MCF 10A (cell line): ENCODE results near the gene MACROD1. TPM values are rescaled to one million over a fixed set of nuclear protein-coding genes. Genes with fewer than 3 reads are reported as not detected.

Experiments used
- BruUV-seq: library from RNA; stranded (reverse); fragments of 400-500 nt; replicated peaks from 2 replicates; lab custom pipeline; 2021; lab: Mats Ljungman, UMichigan
- CTCF ChIA-PET: fragments of 300-600 bp; sonication (Branson Sonifier 250); formaldehyde crosslinking; extraction: SDS; loops from one replicate; lab custom pipeline; 2021; ENCODE audit warnings: antibody characterized with exemption, inconsistent platforms; lab: Yijun Ruan, JAX
- POLR2A ChIA-PET: fragments of 300-600, 350-650 bp; sonication (Branson Sonifier 250); formaldehyde crosslinking; extraction: SDS; loops from one replicate; lab custom pipeline; 2020; ENCODE audit warnings: antibody characterized with exemption, inconsistent platforms; lab: Yijun Ruan, JAX
- DNase-seq: peaks from one replicate; pipeline ENCODE4 v3.0.0-alpha.2; 2018; ENCODE audit not compliant: unreplicated experiment
- H3K27ac Mint-ChIP-seq: one replicate; pipeline ENCODE4 v1.8.0; 2022; ENCODE audit warnings: mild to moderate bottlenecking, low read depth, mixed read lengths; ENCODE audit not compliant: unreplicated experiment
- H3K27me3 Mint-ChIP-seq: one replicate; pipeline ENCODE4 v1.8.0; 2022; ENCODE audit warnings: mixed read lengths; ENCODE audit not compliant: insufficient read depth, unreplicated experiment
- H3K36me3 Mint-ChIP-seq: one replicate; pipeline ENCODE4 v1.8.0; 2022; ENCODE audit warnings: mild to moderate bottlenecking, moderate library complexity, mixed read lengths; ENCODE audit not compliant: insufficient read depth, unreplicated experiment
- H3K4me1 Mint-ChIP-seq: one replicate; pipeline ENCODE4 v1.8.0; 2022; ENCODE audit warnings: mixed read lengths; ENCODE audit not compliant: insufficient read depth, unreplicated experiment
- H3K4me3 Mint-ChIP-seq: one replicate; pipeline ENCODE4 v1.8.0; 2022; ENCODE audit warnings: mild to moderate bottlenecking, moderate library complexity, mixed read lengths; ENCODE audit not compliant: unreplicated experiment
- H3K9me3 Mint-ChIP-seq: one replicate; pipeline ENCODE4 v1.8.0; 2022; ENCODE audit warnings: mixed read lengths; ENCODE audit not compliant: unreplicated experiment
- CTCF ChIP-seq: fragments of 200-600 bp; IDR thresholded peaks from one replicate; pipeline ENCODE4 v1.8.0; 2022; ENCODE audit warnings: antibody characterized with exemption, mild to moderate bottlenecking; ENCODE audit not compliant: unreplicated experiment
- intact Hi-C: fragments of 100-400 bp; cut with micrococcal nuclease; formaldehyde crosslinking; loops from 2 replicates; pipeline ENCODE4 v1.14.1; 2022
- total RNA-seq: library from RNA; stranded (reverse); gene quantifications from 2 replicates; pipeline ENCODE4 v1.2.3, GENCODE V29; 2022

The MACROD1 gene
- total RNA-seq, 1 experiment from 2014 or later, result 15.1 TPM

GRCh38 chr11:64078905-64079304 is 87.0 kb downstream of the MACROD1 start:
- H3K36me3 Mint-ChIP-seq, result peaks cover 6% of the 10 kb centered on the region
- H3K9me3 Mint-ChIP-seq, result no peaks in the 10 kb centered on the region
- H3K4me1 Mint-ChIP-seq, result no peaks in the 10 kb centered on the region
- H3K4me3 Mint-ChIP-seq, result no peak overlapping the region
- ChIA-PET CTCF (interaction anchor here (0.7 kb wide), 1 partner anchor 71 kb away, joined by 3 read pairs; no protein-coding TSS in a partner anchor), POLR2A (no interaction called here)
- TF ChIP-seq CTCF, result no peak
- no peak for DNase-seq
- H3K27ac Mint-ChIP-seq, result no peak overlapping the region
- BruUV-seq, result no TSS peak
- intact Hi-C loops, result no loop called here
- H3K27me3 Mint-ChIP-seq, result no peaks in the 10 kb centered on the region

GRCh38 chr11:64078284-64078683 is 87.6 kb downstream of the MACROD1 start:
- H3K4me3 Mint-ChIP-seq, result no peak overlapping the region
- H3K27me3 Mint-ChIP-seq, result no peaks in the 10 kb centered on the region
- BruUV-seq, result no TSS peak
- ChIA-PET POLR2A (no interaction called here), CTCF (interaction anchor here (0.7 kb wide), 1 partner anchor 72 kb away, joined by 3 read pairs; no protein-coding TSS in a partner anchor)
- no peaks in the 10 kb centered on the region for H3K9me3 Mint-ChIP-seq
- intact Hi-C loops, result no loop called here
- no peak for TF ChIP-seq CTCF
- DNase-seq, result no peak
- peaks cover 6% of the 10 kb centered on the region for H3K36me3 Mint-ChIP-seq
- H3K4me1 Mint-ChIP-seq, result no peaks in the 10 kb centered on the region
- no peak overlapping the region for H3K27ac Mint-ChIP-seq

- no peak overlapping the region for H3K27ac Mint-ChIP-seq
- H3K27me3 Mint-ChIP-seq, result no peaks in the 10 kb centered on the region
- no peak for TF ChIP-seq CTCF
- no peaks in the 10 kb centered on the region for H3K4me1 Mint-ChIP-seq
- ChIA-PET CTCF (interaction anchor here (0.7 kb wide), 1 partner anchor 92 kb away, joined by 3 read pairs; no protein-coding TSS in a partner anchor), POLR2A (no interaction called here)
- H3K9me3 Mint-ChIP-seq, result no peaks in the 10 kb centered on the region
- no peak overlapping the region for H3K4me3 Mint-ChIP-seq
- intact Hi-C loops, result no loop called here
- BruUV-seq, result no TSS peak
- no peak for DNase-seq
- peaks cover 6% of the 10 kb centered on the region for H3K36me3 Mint-ChIP-seq
Measured at GRCh38 chr11:64077607-64078006, 88.3 kb downstream of the MACROD1 start.

- DNase-seq, result no peak
- H3K4me1 Mint-ChIP-seq, result no peaks in the 10 kb centered on the region
- CTCF ChIA-PET, result interaction anchor here (0.6 to 0.7 kb wide), 2 partner anchors 36 to 76 kb away, joined by 3 read pairs; no protein-coding TSS in a partner anchor
- no peaks in the 10 kb centered on the region for H3K27me3 Mint-ChIP-seq
- peaks cover 6% of the 10 kb centered on the region for H3K36me3 Mint-ChIP-seq
- BruUV-seq, result no TSS peak
- intact Hi-C loops, result no loop called here
- no peaks in the 10 kb centered on the region for H3K9me3 Mint-ChIP-seq
- no peak for TF ChIP-seq CTCF
- H3K27ac Mint-ChIP-seq, result no peak overlapping the region
- no peak overlapping the region for H3K4me3 Mint-ChIP-seq
- POLR2A ChIA-PET, result interaction anchor here (0.6 kb wide), 1 partner anchor 14 kb away, joined by 3 read pairs; no protein-coding TSS in a partner anchor
Measured at GRCh38 chr11:64076758-64077157, 89.2 kb downstream of the MACROD1 start.
